NCI-H69 (cell line): Measurements from ENCODE around the gene PRELP.
"Not testable (repeated sequence)": the region's sequence is repeated elsewhere in the genome, so short reads cannot be mapped to it uniquely, and the experiment has no call there.

Experiments used
- DNase-seq: peaks from one replicate; lab custom pipeline; 2025; lab: John Stamatoyannopoulos, UW

PRELP gene

DNA sequence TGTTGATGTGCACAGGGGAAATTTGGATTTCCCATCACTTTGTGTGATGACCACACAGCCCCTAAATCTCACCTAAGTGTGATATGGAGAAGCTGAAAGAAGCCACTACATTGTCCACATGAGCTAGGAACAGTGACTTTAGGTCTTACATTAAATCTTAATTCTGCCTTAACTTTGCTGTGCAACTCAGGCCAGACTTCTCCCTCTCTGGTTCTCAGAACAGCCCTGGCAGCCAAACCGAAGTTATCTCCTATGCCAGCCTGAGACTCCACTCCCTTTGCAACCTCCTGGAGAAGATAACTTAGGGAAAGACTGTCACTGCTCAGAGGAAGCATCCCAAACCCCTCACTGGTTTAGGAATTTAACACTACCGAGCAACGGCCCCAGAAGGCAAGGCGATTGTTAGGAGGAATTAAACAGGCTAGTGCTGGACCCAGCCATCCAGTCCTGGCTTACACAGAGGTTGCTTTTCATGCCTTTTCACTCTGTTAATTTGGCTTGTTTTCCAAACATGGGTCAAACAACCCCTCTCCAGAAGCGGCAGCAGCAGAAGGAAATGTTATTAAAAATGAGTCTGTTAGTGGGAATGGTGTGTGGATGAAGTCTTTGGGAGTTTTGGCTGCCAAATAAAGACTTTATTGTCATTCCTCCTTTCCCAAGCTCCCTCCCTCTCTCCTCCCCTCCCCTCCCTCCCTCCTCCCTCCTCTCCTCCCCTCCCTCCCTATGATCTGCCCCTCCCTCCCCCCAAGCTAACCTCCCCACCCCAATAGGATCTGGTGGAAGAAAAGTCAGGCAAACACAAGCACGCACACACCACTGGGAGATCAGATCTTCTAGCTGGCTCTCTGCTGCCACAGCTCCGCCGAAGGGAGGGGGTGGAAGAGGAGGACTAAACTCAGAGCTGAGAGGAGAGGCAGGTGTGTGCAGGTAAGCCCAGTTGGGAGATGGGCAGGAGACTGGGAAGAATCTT is at the start of gene PRELP:
Gene PRELP (plus strand): TSS at position 795 of the 970 bp plus-strand sequence. CDS start 7,379 bp downstream, outside the sequence.
- peak; percentile 93 for DNase-seq

DNA sequence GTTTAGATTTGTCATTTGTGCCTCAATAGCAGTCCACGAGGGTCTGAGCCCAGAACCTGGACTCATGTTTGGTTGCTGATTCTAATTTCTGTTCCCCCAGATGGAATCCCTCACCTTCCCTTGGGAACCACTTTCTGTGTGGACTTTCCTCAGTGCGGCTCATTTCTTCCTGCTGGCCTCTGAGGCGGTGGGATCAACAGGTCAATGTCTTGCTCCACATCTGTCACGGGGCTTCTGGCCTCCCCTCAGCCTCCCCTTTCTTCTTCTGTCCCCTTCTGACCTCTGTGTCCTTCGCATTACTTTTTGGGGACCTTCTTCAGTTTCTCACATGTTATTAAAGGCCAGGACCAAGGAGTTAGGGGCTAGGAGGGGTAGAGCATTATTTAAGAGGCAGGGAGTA is 49.2 kb upstream of the PRELP start:
- no peak for DNase-seq

DNA sequence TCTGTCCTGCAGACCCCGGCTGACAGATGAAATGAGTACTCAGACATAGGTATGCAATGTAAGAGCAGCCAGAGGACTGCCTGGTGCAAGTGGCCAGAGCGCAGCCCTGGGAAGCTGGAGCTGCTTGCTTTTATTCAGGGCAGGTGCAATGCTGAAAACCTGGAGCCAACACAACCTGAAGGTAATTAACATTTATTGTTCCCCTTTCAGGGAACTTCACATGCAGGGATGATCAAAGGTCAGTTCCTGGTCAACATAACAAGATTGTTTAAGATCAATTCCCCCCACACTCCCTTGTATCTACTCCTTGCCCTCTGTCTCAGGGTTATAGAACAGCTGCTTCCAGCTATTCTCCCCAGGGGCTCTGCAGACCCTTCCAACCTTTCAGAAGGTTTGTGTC is 48.7 kb upstream of the PRELP start:
- DNase-seq = peak; percentile 54

DNA sequence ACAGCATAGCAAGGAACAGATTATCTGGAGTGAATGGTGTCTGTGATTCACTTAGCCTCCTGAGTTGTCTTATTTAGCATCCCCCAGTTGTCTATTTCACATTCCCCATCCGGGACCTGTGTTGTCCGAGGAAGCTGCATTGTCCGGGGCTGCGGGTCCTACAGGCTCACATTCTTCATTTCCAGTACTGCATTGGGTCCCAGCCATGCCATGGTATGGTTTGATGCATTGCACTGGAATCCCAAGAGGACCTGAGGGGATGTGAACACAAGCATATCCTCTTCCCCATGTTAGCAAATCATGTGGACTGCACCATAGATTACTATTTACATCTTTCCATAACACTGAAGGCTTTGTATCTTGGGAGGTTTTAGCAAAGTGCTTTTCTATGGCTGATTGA is 48.2 kb upstream of the PRELP start:
- no peak for DNase-seq

DNA sequence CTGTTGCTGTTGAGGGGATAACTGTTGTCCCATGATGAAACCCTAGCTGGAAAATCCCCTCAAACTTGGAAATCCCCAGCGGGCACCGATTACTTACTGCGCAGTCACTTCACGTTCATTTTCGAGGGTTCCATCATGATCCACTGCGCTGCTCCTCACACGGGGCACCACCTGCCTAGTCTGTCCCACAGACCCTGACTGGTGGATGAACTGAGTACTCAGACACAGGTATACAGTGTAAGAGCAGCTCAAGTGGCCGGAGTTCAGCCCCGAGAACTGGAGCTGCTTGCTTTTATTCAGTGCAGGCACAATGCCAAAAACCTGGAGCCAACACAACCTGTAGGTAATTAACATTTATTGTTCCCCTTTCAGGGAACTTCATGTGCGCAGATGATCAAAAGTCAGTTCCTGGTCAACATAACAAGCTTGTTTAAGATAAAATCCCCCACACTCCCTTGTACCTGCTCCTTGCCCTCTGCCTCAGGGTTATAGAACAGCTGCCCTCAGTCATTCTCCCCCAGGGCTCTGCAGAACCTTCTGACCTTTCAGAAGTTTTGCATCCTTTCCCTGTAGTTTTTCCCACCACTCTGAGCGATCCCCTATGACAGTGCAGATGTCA is 46.5 kb upstream of the PRELP start:
- DNase-seq = peak; percentile 90

DNA sequence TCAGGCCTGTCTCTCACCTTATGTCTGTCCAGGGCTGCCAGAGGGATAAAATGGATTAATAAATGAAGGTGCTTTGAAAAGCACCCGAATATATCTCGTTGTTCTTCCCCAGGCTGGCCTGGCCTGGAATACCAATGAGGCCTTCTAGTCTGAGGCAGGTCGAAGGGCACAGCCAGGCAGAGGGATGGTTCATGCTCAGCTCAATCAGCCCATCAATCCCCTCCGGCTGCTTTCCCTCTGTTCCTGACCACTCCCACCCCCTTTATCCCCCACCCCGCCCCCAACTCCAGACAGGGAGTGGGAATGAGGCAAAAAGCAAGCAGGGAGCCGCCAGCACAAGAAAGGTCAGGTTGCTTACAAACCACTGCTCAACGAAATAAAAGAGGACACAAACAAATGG is 40.0 kb upstream of the PRELP start:
- no peak for DNase-seq

DNA sequence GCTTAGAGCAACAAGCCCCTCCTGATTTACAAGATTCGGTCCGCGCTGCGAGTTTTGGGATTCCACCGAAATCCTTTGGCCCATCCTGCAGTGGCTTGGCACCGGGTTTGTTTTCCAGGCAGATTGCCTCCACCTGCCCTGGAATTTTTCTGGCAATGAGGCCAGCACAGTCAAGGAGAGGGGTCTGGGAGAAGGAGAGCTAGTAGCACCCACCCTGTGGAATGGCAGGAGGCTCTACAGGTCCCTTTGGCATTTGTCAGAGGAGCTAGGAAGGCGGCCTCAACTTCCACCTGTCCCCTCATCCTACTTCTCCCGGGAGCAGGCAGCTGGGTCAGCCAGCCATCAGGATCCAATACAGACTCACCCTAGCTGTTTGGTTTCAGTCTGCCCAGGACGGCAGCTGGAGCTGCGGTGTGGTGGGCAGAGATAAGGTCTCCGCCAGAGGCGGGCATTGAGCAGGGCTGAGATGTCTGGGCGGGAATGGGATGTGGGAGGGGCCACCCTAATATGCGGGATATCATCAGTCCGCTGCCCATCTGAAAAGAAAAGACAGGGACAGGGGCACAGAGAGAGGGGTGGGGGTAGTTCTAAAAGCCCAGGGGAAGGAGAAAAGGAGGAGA is 37.8 kb upstream of the PRELP start:
- DNase-seq = no peak

DNA sequence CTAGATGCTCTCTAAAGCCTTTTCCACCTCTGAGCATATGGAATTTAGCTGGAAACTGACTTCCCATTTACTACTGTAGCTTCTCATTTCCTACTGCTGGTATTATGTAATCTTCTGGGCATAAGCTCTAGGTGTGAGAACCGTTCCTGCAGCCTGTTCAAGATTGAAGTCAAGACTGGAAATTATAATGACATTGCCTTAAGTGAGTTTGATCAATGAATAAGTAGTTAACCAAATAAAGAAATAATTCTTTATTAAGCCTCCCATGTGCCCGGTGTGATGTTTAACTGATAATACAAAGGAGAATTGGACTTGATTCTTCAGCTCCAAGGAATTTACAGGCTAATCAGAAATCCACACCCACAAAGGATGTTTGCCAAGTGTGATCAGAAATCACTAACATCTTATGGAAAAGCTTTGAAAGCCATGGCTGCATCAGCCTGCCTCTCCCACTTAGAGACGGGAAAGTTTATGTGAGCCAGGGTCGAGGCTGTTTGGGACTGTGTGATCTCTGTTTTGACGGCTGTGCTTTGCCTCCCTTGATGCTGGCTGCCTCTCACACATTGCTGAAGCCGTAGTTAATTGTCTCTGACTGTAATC is 36.4 kb upstream of the PRELP start:
- no peak for DNase-seq

DNA sequence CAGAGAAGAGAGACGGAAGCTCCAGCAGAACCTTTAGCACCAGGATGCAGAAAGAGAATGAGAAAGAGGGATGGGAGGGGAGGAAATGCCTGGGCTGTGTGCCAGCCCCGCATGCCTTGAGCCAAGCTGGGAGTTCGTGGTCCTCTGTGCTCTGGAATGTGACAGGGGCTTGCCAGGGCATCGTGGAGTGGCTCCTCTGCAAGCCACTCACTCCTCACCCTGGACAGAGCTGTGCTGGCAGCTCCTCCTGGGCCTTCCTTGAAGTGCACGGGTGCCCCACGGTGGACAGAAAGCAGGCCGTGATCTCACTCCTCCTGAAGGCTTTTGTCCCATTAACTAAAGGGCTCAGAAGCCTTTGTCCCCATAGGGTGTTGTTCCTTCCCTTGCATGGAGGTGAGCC is 34.8 kb upstream of the PRELP start:
- peak; percentile 64 for DNase-seq

DNA sequence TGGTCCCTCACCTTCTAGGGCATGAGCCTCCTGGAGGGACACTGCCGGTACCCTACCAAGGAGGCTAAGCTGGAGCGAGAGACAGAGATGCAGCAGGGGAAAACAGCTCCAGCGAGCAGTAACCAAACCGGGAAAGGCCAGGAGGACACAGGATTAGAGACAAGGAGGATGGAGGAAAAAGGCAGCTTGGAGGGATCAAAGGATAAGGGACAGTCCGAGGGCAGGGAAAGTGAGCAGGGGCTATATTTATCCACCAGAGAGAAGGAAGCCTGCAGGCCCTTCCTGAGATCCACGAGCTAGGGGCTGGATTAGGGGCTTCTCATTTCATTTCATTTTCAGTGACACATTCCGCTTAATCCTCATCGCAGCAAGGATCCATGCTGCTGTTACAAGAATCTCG is 33.8 kb upstream of the PRELP start:
- no peak for DNase-seq

DNA sequence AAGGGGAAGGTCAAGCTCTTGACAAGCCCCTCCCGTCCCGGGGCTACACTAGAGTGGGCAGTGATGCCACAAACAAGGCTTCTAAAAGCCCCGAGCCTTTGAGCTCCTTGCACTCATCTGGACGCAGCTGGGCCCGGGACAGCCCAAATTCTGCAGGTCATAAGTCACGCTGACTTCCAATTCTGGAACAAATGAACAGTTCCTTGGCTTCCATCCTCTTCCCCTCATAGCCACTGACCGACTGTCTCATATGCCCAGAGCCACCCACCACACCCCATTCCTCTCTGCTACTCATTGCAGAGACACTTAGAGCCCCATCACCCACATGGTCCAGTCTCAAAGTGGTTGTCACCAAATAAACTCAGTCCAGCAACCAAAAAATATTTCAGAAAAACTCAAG is 32.8 kb upstream of the PRELP start:
- no peak for DNase-seq

DNA sequence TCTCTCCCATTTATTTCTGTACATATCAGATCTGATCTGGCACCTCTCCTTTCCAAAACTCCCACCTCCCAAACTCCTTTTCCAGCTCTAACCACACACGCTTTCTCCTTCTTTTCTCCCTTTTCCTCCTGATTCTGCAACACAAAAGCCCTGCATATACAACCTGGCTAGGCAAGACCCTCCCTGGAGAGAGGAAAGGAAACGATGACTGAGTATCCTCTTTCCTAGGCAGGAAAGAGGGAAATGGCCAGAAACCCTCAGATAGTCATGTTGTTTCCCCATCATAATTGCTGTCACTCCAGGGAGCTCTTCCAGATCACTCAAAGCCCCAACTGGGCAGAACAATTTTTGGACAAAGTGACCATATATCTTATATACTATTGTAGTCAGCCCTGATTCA is 32.3 kb upstream of the PRELP start:
- peak; percentile 52 for DNase-seq

DNA sequence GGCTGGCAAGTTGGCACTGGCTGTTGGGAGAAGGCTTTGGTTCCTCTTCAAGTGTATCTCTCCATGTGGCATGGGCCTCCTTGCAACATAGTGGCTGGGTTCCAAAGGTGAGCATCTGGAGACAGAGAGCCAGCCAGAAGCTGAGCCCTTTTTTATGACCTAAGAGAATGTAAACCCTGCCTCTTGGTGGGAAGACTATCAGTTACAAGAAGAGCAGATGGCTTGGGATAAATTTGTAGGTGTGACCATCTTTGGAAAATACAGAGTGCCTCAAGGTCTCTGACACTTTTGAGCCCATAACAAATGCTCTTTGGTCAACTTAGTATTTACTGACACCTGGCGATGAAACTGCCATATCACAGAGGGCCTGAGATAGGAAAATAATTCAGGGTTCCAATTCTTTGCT is 31.4 kb upstream of the PRELP start:
- DNase-seq = peak; percentile 99

DNA sequence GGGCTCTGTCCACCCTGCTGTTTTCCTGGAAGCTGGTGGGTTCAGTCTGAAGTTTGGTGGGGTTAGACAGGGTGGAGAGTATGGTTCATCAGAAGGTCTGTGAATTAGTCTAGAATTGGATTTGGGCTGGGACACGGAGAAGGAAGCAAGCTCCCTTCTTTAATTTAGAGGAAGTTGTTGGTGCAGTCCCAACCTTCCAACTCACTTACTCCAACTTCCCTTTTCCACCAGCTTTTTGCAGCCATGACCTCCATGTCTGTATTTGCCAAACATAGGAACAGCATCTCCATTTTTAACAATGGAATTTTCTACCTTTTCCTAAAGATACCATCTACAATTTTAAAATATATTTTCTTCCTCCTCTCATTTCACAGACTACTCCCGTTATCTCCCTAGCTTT is 28.5 kb upstream of the PRELP start:
- no peak for DNase-seq

DNA sequence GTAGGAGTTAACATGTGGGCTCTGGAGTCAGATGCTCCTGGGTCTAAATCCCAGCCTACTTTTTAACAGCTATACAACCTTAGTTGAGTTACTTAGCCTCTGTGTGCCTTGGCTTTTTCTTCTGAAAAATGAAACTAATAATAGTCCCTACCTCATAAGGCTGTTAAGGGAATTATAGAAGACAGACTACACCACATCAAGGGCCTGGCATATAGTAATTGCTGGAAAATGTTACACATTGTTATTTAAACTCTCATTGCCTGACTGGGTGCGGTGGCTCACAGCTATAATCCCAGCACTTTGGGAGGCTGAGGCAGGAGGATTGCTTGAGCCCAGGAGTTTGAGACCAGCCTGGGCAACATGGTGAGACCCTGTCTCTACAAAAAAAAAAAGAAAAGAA is 28.0 kb upstream of the PRELP start:
- DNase-seq = not testable (repeated sequence)

DNA sequence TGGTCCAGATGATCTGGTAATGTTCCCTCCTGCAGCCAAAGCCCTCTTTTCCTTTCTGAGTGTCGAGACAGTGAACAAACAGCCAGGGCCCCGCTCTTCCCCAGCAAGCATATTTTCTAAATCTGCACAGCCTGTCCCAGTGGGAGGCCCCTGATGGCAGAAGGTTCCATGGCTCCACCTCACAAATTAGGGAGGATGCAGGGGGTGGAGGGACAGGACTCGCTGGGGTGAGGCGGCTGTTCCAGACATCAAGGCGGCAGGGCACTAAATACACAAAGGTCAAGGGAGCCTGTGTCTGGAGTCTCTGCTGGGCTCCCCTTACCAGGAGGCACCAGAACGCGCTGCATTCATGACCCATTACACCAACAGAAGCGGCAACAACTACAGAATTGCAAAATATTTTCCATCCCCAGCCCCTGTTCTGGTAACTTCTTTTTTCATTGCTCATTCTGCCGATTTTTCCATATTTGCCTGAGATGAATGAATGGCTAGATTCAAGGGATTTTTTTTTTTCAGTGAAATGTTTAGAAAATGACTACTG is 27.0 kb upstream of the PRELP start:
- DNase-seq = peak; percentile 100

DNA sequence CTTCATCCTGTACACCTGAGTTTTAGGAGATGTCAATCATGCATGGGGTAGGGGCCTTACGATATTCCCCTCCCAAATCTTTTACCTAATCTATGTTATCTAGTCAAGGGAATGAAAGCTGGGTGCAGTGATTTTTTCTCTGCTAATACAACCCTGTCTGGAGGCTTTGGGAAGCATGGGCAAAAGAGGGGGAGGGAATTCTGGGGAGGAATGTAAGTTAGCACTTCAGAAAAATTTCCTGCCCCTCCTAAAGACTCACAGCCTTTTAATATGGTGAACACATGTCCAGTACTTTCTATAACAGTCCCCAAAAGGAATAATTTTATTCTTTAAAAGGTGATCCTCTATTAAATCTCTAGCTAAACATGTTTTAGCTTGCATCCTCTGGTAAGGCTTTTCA is 25.6 kb upstream of the PRELP start:
- peak; percentile 43 for DNase-seq

DNA sequence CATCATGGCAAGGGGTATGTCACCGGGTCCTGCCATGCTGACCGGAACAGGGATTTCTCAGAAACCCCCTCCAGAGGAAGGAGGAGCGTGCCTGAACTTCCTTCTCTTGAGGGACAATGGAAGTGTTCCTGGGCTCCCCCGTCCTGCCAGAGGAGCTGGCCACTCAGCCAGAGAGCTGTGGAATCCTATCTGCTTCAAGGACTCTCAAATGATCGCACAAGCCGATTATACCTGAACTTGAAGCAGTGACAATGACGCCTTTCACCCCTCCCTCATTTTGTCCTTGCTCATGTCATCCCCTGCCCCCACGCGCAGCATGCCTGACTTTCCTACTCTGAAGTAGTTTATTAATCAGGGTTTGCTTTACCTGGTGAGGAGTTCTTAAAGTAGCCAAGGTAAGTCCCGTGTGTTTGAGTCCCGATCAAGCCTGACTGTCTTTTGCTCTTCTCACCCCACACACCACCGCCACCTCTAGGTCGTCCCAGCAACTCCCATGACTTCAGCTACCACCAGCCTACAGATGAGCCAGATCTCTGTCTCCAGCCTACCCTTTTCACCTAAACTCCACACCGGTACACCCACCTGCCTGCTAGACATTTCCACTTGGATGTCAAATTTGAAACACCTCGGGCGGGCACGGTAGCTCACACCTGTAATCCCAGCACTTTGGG is 25.0 kb upstream of the PRELP start:
- no peak for DNase-seq

DNA sequence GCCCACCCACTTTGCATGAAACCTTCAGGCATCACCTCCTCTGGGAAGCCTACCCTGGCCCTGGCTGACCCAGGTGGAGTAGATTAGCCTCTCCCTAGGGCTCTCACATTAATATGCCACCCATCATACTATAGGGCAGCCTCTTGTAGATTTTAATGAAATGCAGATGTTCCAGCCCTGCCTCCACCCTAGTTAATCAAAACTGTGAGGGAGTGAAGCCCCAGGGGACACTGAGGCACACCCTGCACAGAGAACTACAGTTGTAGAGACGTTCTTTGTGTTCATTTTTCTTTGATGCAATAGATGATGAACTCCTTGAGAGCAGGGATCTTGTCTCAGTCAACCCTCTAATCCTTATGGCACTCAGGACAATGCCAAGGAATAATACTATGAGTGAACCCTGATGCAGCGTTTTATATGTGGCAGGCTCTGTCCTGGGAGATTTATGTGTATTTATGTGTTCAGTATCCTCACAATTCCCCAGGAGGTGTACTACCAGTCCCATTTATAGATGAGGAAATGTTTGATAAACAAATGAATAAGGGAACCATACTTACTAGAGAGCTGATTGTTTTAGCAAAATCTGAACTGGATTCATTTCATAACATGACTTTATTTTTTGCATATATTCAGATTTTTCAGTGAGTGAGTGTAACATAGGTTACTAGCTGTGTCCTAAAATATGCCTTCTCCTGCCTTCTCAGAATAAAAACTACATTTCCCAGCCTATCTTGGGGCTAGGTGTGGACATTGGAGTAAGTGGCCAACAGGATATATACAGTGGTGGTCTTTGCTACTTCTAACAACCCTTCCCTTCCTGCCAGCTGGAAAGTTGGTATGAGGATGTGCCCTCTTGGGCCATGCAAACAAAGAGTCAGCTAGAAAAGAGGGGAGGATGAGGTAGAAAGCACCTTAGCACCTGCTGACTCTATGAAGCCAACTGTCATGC is 23.5 kb upstream of the PRELP start:
- DNase-seq = peak; percentile 66

DNA sequence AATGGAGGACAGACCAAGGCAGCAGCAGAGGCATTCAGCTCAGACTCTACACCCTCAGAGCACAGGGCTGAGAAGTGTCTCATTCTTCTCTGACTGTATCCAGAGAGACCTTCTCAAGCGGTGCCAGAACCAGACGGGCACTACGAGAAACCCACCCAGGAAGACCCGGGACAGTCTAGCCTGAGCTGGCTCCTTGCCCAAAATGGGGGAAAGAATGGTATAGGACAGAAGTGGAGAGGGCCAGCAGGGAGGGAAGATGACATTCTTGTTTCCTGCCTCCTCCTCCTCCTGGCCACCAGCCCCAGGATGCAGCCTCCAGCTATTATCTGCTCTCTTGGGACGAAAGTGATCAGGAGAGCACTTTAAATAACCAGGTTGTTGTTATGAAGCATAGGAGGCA is 22.6 kb upstream of the PRELP start:
- peak; percentile 83 for DNase-seq

DNA sequence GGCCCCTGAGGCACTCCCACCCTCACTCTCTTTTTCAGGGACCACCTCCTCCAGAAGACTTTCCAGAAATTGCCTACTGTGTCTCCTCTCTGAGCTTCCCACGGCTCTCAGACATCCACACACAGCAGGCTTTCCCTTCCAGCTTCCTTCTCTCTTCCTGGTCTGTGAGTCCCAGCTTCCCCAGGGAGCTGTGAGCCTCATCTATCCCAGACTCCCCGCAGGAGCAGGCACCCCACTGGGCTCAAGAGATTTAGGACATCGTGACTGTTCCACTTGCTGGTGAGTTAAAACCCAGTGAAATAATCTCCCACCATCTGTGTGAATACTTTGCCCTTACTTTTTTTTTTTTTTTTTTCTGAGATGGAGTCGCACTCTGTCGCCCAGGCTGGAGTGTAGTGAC is 22.0 kb upstream of the PRELP start:
- DNase-seq = peak; percentile 79
